ENCODE measurements around the gene CNTN1. TPM values are rescaled to one million over a fixed set of nuclear protein-coding genes. Genes with fewer than 3 reads are reported as not detected.

CNTN1 gene
- total and polyA plus RNA-seq, 10 of the 15 experiments (the other 5 are each of a cell fraction or from before 2014, with no cell fraction given): 0.06 to 0.14 TPM; not detected in 8

- H2AFZ ChIP-seq (ENCODE audit: control insufficient read depth, low read depth, low read length): no peak overlapping the region
- no peak overlapping the region for H3K27ac ChIP-seq (ENCODE audit: control insufficient read depth, insufficient read depth)
- DNase-seq (ENCODE audit: low read depth, low spot score): no peak
- H3K36me3 ChIP-seq (ENCODE audit: control insufficient read depth in 2 of 2, insufficient read depth in 2 of 2, low read length in 1 of 2): no peaks in the 10 kb centered on the region
- H3K27me3 ChIP-seq (replicated peaks in 1 of 2; ENCODE audit: control insufficient read depth in 2 of 2, insufficient read depth in 2 of 2, low read length in 1 of 2): no peaks in the 10 kb centered on the region
- no peaks in the 10 kb centered on the region for H4K20me1 ChIP-seq (ENCODE audit: control insufficient read depth, insufficient read depth)
- H3K9ac ChIP-seq (ENCODE audit: control insufficient read depth, insufficient read depth, low read length): no peak overlapping the region
- SMC1A ChIA-PET (ENCODE audit: uncharacterized antibody, unreplicated experiment): no interaction called here
- no peak overlapping the region for H3K4me3 ChIP-seq
- no peaks in the 10 kb centered on the region for H3K9me3 ChIP-seq (replicated peaks; ENCODE audit: control insufficient read depth, insufficient read depth, low read length)
- TF ChIP-seq IRF4 (IDR thresholded peaks at IDR 0.05; ENCODE audit: low read depth, low read length): no peak
- no peak for TF ChIP-seq BCL11A (IDR thresholded peaks at IDR 0.05; ENCODE audit: low read depth, low read length)
- no peak for TF ChIP-seq IRF5 (IDR thresholded peaks at IDR 0.05; ENCODE audit: borderline replicate concordance)
- TF ChIP-seq ELK1 (IDR thresholded peaks at IDR 0.05; ENCODE audit: low read depth, low read length): no peak
- no peak for TF ChIP-seq CEBPB (IDR thresholded peaks at IDR 0.05; ENCODE audit: borderline replicate concordance in 1 of 2, low read depth in 2 of 2, low read length in 2 of 2)
- TF ChIP-seq ZBTB11 (CRISPR knock-in tag; IDR thresholded peaks at IDR 0.05): no peak
- no peak for TF ChIP-seq EZH2 (IDR thresholded peaks at IDR 0.05; ENCODE audit: borderline replicate concordance, control insufficient read depth, low read depth, low read length)
- TF ChIP-seq PKNOX1 (IDR thresholded peaks at IDR 0.05): no peak
- no peak for TF ChIP-seq PML (IDR thresholded peaks at IDR 0.05; ENCODE audit: low read length)
- TF ChIP-seq NFIC (IDR thresholded peaks at IDR 0.05; ENCODE audit: low read depth, low read length): no peak
- no peak for TF ChIP-seq PAX8 (IDR thresholded peaks at IDR 0.05)
- RAD21 ChIA-PET (ENCODE audit: unreplicated experiment): no interaction called here
- WGBS (ENCODE audit: insufficient coverage, insufficient replicate concordance, low lambda C conversion rate, missing lambda C conversion rate): 0% methylated on average over 1 of the region's 1 CpG
- no peaks in the 10 kb centered on the region for H3K4me1 ChIP-seq (ENCODE audit: control insufficient read depth, insufficient read depth, low read length)
- intact Hi-C loops (cut with micrococcal nuclease; ENCODE audit: unreplicated experiment) (no loop called here), in situ Hi-C loops (cut with MboI) (no loop called here)
- ATAC-seq: no peak
- no peak for FAIRE-seq
- H3K79me2 ChIP-seq (ENCODE audit: control insufficient read depth, insufficient read depth, low read length): no peaks in the 10 kb centered on the region
- BruUV-seq (replicated peaks): no TSS peak
- POLR2A ChIA-PET: no interaction called here
- CTCF ChIA-PET: no interaction called here
- no peak overlapping the region for H3K4me2 ChIP-seq (ENCODE audit: control insufficient read depth, insufficient read depth)
Observed at GRCh38 chr12:40874868-40875267, 182.6 kb downstream of the CNTN1 start.
